ENCODE measurements around the gene PRMT3.
"Not testable (repeated sequence)": the region's sequence is repeated elsewhere in the genome, so short reads cannot be mapped to it uniquely, and the experiment has no call there.

PRMT3 gene

DNA sequence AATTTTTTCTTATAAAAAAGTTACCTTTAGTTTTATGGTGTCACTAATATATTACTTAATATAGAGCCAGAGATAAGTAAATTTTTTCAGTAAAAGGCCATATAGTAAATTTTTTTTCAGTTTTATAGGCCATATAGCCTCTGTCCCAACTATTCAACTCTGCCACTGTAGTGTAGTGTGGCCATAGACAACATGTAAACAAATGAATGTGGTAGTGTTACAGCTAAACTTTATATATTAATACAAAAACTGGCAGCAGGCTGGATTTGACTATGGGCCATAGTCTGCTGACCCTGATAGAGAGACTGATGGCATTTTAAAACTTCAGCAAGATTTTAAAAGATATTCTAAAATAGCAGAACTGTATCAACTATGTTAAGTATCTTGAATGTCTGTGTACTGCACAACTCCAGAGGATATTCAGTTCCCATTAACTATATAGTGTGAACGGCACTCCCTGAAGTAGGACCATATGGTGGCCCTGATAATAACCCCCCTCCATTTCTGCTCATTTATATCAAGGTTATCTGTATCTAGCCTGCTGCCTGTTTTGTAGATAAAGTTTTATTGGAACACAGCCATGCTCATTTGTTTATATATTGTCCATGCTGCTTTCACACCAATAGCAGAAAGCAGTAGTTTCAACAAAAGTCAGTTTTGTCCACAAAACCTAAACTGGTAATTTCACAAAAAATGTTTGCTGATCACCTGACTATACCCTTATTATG, 71.6 kb downstream of the PRMT3 start:
- Mint-ChIP-seq H3K27ac (no peak overlapping the region), H3K4me1 (no peaks in the 10 kb centered on the region), H3K4me3 (no peak overlapping the region), H3K36me3 (peaks cover 33% of the 10 kb centered on the region), H3K9me3 (no peaks in the 10 kb centered on the region)
- ATAC-seq (no peak), DNase-seq (ENCODE audit: low spot score in 2 of 2) (no peak)

DNA sequence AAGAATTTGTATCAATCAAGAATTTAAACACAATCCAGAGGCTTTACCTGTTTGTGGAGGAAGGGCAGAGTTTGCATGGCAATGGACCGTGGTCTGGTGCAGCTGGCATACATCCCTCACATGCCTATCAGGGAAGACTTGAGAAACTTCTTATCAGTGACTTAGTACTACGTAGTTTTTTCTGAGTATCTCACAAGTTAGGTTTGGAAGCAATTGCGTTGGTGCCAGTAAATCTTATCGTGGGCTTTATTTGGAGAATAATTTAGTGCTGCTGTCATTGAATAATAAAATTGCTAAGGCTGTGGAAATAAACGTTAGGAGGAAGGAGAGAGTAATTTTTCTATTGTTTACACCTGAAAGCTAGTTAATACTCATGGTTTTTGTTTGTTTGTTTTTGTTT, 72.3 kb downstream of the PRMT3 start:
- Mint-ChIP-seq H3K4me1 (no peaks in the 10 kb centered on the region), H3K36me3 (peaks cover 35% of the 10 kb centered on the region), H3K27ac (no peak overlapping the region), H3K9me3 (no peaks in the 10 kb centered on the region), H3K4me3 (no peak overlapping the region)
- ATAC-seq (no peak), DNase-seq (ENCODE audit: low spot score in 2 of 2) (no peak)

DNA sequence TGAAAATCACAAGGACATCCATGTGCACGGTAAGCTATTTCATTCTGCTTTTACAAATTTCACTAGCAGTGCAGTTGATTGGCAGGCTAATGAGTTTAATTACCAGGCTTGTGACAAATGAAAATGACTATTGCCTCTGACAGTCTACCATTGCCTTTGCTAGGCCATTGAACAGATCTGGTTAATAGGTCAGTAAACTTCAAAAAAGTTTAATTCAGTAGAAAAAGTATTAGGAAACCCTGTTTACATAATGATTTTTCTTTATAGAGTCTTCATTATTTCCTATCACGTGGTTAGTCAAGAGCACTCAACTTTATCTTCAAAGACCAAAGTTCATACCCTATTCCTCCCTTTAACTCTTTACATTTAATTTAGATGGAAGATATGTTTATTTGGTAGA, 77.0 kb downstream of the PRMT3 start:
- DNase-seq (ENCODE audit: low spot score in 2 of 2), result no peak
- H3K27ac Mint-ChIP-seq, result no peak overlapping the region

DNA sequence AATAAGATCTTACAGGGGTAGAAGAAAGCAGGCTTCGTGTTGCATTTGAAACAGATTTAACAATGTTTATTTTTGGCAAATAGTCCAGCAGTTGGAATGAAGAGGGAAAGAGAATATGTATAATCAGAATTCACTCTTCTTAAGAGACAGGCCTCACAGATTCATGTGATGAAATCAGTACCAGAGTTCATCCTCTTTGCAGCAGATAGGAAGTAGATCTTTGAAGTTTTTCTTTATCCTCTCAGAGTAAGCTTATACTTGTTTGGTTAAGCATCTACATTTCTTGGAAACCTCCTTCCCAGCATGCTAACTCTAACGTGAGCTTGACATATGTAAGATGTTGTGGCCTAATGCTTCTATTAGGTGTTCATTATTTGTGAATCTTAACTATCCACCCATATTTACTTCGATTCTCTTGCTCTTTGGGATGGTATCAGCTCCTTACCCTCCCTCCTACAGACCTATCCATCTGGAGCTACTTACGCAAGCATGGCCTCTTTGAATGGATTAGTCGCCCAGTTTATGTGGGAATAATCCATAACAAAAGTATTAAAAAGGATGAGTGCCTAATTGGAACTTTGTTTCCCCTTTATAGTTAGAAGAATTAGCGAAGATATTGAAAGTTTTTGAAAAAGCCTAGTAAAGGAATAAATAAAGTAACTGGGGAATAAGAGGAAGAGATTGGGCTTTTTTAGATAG, 80.1 kb downstream of the PRMT3 start:
- no peaks in the 10 kb centered on the region for H3K9me3 Mint-ChIP-seq
- H3K27ac Mint-ChIP-seq, result no peak overlapping the region
- H3K36me3 Mint-ChIP-seq, result peaks cover 65% of the 10 kb centered on the region
- DNase-seq (ENCODE audit: low spot score in 2 of 2), result no peak
- H3K4me1 Mint-ChIP-seq, result peaks cover 10% of the 10 kb centered on the region
- no peak overlapping the region for H3K4me3 Mint-ChIP-seq
- ATAC-seq, result no peak

More for the DNA sequence above, 77.0 kb downstream of the PRMT3 start:
- no peak overlapping the region for H3K4me3 Mint-ChIP-seq
- H3K4me1 Mint-ChIP-seq, result no peaks in the 10 kb centered on the region
- H3K9me3 Mint-ChIP-seq, result no peaks in the 10 kb centered on the region
- no peak for ATAC-seq
- H3K36me3 Mint-ChIP-seq, result peaks cover 64% of the 10 kb centered on the region

DNA sequence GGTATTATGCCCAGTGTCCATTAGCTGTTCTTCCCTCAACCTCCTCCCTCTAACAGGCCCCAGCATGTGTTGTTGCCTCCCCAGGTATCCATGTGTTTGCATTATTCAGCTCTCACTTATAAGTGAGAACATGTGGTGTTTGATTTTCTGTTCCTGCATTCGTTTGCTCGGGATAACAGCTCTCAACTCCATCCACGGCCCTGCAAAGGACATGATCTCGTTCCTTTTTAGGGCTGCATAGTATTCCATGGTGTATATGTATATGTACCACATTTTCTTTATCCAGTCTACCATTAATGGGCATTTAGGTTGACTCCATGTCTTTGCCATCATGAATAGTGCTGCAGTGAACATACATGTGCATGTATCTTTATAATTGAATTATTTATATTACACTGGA, 82.8 kb downstream of the PRMT3 start:
- no peak overlapping the region for H3K4me3 Mint-ChIP-seq

DNA sequence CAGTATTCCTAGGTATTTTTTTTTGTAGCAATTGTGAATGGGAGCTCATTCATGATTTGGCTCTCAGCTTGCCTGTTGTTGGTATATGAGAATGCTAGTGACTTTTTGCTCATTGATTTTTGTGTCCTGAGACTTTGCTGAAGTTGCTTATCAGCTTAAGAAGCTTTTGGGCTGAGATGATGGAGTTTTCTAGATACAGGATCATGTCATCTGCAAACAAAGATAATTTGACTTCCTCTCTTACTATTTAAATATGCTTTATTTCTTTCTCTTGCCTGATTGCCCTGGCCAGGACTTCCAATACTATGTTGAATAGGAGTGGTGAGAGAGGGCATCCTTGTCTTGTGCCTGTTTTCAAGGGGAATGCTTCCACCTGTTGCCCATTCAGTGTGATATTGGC, 84.4 kb downstream of the PRMT3 start:
- peaks cover 19% of the 10 kb centered on the region for H3K4me1 Mint-ChIP-seq
- not testable (repeated sequence) for H3K4me3 Mint-ChIP-seq; H3K27ac Mint-ChIP-seq; H3K9me3 Mint-ChIP-seq; ATAC-seq; DNase-seq (ENCODE audit: low spot score in 2 of 2)
- H3K36me3 Mint-ChIP-seq, result peaks cover 24% of the 10 kb centered on the region

More for the DNA sequence above, 82.8 kb downstream of the PRMT3 start:
- no peak for ATAC-seq
- Mint-ChIP-seq H3K9me3 (no peaks in the 10 kb centered on the region), H3K4me1 (peaks cover 16% of the 10 kb centered on the region), H3K36me3 (peaks cover 38% of the 10 kb centered on the region), H3K27ac (no peak overlapping the region)
- no peak for DNase-seq (ENCODE audit: low spot score in 2 of 2)

DNA sequence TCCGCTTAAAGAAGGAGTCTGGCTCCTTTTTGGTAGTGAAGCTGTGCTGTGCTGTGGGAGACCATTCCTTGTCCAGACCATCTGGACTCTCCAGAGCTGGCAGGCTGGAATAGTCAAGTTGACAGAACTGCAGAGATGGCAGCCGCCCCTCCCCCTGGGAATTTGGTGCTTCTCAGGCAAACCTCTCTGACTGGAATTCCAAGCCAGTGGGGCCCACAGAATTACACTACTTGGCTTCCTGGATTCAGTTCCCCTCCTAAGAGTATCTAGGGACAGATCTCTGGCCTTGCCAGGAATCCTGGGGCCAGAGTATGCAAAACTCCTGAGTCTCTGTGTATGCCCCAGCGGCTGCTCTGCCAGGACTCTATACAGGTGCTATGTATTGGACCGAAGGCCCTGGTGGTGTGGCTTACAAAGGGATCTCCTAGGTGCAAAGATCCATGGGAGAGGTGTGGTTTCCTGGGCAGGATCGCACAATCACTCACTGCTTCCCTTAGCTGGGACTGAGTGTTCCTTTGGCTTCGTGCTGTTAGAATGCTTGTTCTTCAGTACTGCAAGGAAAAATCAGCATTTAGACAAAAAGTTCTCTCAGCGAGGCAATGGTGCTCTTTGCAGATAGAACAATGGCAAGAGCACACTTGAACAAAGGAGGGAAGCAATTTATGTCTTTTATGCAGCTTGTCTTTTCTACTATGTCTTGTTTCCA, 86.8 kb downstream of the PRMT3 start:
- Mint-ChIP-seq H3K27ac (no peak overlapping the region), H3K4me1 (peaks cover 24% of the 10 kb centered on the region), H3K36me3 (peaks cover 18% of the 10 kb centered on the region), H3K4me3 (no peak overlapping the region), H3K9me3 (no peaks in the 10 kb centered on the region)
- ATAC-seq, result no peak
- no peak for DNase-seq (ENCODE audit: low spot score in 2 of 2)

DNA sequence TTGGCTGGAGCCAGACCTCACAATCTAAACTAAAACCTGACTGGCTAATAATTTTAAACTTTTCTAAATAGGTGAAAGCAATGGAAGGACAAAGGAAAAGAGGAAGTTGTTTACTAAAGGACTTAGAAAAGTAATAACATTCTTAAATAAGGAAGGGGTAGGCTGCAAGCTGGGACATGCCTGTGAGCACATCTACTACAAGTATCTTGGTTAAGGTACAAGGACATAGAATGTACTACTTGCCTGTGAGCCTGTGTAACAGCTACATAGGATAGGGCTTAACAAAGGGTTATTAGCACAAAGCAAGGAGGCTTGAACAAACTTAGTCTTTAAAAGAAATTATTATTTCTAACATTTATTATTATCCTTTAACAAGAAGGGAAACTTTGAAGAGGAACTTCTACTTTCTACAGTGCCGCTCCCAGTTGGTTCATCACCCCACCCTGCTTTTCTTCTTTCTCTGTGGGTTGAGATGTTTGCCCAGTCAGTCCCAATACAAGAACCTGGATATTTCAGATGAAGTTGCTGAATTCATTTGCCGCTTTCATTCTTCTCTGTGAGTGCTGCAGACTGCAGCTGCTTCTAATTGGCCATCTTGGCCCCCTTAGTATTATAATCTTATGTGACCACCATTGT, 87.5 kb downstream of the PRMT3 start:
- peaks cover 17% of the 10 kb centered on the region for H3K36me3 Mint-ChIP-seq
- ATAC-seq (no peak), DNase-seq (ENCODE audit: low spot score in 2 of 2) (no peak)
- H3K4me1 Mint-ChIP-seq, result peaks cover 24% of the 10 kb centered on the region
- no peak overlapping the region for H3K4me3 Mint-ChIP-seq
- no peaks in the 10 kb centered on the region for H3K9me3 Mint-ChIP-seq
- H3K27ac Mint-ChIP-seq, result no peak overlapping the region

DNA sequence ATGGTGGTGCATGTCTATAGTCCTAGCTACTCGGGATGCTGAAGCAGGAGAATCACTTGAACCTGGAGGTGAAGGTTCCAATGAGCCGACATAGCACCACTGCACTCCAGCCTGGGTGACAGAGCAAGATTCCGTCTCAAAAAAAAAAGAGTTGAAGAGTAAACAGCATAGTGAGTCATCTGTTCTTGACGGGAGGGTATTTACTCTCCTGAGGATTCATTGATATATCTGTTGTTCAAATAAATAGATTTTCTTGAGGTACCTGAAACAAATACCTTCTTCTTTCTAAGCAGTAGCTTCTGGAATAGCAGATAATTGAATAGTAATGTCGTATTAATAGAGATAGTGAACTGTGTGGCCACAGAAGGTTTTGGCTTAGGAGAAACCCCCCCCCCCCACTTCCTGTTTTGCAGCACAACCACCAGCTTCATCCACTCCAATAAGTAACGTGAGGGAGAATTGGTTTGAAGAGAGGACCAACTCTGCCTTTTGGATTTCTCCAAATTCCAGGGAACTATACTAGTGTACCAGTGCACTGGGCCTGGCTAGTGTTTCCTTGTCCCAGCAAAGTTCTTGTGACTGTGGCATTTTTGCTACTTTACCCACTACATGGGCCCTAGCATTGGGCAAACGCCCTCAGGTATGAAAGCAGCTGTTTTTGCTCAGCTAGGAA, 90.0 kb downstream of the PRMT3 start:
- Mint-ChIP-seq H3K9me3 (no peaks in the 10 kb centered on the region), H3K27ac (no peak overlapping the region), H3K36me3 (peaks cover 7% of the 10 kb centered on the region), H3K4me1 (peaks cover 20% of the 10 kb centered on the region), H3K4me3 (no peak overlapping the region)
- no peak for ATAC-seq
- no peak for DNase-seq (ENCODE audit: low spot score in 2 of 2)

DNA sequence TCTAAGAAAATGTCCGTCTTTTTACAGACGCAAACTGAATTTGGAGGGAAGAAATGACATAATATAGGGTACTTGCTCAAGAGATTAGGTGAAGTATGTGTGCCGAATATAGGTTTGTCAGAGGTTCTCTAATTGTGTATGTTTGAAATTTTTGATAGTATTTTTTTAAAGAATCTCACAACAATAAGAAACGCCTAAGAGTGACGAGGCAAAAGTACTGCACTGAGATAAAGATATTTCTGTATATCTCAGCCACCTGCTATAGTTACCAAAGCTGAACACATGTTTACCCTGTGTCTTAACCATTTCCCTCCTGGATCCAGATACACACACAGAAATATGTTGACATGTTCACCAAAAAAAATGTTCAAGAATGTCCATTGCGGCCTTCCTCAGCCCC, 92.0 kb downstream of the PRMT3 start:
- ATAC-seq (no peak), DNase-seq (ENCODE audit: low spot score in 2 of 2) (no peak)
- peaks cover 14% of the 10 kb centered on the region for H3K4me1 Mint-ChIP-seq
- H3K4me3 Mint-ChIP-seq, result no peak overlapping the region
- no peaks in the 10 kb centered on the region for H3K9me3 Mint-ChIP-seq
- peaks cover 7% of the 10 kb centered on the region for H3K36me3 Mint-ChIP-seq
- H3K27ac Mint-ChIP-seq, result no peak overlapping the region

DNA sequence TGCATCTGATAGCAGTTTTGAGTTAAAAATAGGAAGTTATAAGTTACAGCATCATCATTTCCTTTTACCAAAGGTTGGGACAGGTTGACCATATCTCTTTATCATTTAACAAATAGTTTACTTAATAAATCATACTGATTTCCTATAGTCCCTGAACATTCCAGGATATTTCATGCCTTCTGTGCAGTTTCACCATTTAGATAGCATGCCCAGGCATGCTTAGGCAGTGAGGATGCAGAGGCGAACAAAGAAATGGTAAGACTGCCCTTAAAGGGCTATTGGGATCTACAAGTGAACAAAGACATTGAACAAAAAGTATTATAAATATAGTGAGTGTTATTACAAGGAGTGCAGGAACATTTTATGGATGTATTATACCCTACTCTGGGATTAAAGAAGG, 96.4 kb downstream of the PRMT3 start:
- no peak for ATAC-seq
- DNase-seq (ENCODE audit: low spot score in 2 of 2), result no peak
- Mint-ChIP-seq H3K4me1 (peaks cover 14% of the 10 kb centered on the region), H3K9me3 (no peaks in the 10 kb centered on the region), H3K36me3 (peaks cover 21% of the 10 kb centered on the region), H3K4me3 (no peak overlapping the region), H3K27ac (no peak overlapping the region)

DNA sequence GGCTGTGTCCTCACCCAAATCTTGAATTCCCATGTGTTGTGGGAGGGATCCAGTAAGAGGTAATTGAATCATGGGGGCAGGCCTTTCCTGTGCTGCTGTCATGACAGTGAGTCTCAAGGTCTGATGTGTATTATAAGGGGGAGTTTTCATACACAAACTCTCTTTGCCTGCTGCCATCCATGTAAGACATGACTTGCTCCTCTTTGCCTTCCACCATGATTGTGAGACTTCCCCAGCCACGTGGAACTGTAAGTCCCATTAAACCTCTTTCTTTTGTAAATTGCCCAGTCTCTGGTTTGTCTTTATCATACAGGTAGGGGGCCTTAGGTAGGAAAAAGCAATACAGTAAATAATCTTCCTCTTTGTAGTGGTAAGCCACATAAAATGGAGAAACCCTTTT, 96.9 kb downstream of the PRMT3 start:
- H3K9me3 Mint-ChIP-seq; H3K4me3 Mint-ChIP-seq; ATAC-seq; H3K27ac Mint-ChIP-seq; DNase-seq (ENCODE audit: low spot score in 2 of 2): not testable (repeated sequence)
- peaks cover 22% of the 10 kb centered on the region for H3K36me3 Mint-ChIP-seq
- peaks cover 14% of the 10 kb centered on the region for H3K4me1 Mint-ChIP-seq

DNA sequence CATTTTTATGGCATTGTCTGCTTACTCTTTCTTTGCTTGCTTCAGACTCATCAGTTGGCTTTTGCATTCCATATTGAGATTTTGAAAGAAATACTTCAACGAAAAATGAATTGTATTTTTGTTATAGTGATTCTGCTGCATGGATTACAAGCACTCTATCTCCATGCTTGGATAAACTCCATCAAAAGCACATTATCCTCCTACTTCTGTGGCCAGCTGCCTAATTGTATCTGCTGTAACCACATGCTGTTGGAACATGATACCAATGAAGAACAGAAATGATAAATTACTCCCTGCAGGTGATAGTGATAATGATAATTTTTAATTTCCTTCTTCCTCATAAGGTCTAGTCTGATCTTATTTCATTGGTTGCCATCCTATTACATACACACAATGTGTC, 100.8 kb downstream of the PRMT3 start:
- peaks cover 7% of the 10 kb centered on the region for H3K4me1 Mint-ChIP-seq
- ATAC-seq (no peak), DNase-seq (ENCODE audit: low spot score in 2 of 2) (no peak)
- H3K36me3 Mint-ChIP-seq, result peaks cover 23% of the 10 kb centered on the region
- H3K9me3 Mint-ChIP-seq, result no peaks in the 10 kb centered on the region
- H3K27ac Mint-ChIP-seq, result no peak overlapping the region
- H3K4me3 Mint-ChIP-seq, result no peak overlapping the region

DNA sequence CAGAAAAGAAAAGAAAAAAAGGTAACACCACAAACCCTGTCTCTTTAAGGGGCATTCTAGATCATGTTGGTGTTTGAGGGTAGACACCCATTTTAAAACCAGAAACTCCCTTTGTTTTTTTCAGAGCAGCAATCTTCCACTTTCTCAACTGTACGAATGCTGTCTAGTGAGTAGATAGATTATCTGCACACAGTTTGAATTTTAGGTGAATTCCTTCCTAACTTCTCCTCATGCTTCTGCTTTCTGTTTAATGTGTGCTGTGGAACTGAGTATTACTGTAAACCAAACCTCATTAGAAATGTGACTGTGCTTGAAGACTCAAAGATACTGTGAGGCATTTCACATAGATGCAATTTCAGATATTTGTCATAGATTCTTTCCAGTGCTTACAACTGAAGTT, 102.4 kb downstream of the PRMT3 start:
- H3K9me3 Mint-ChIP-seq, result no peaks in the 10 kb centered on the region
- ATAC-seq, result peak; percentile 39
- no peak overlapping the region for H3K4me3 Mint-ChIP-seq
- no peak for DNase-seq (ENCODE audit: low spot score in 2 of 2)
- peaks cover 38% of the 10 kb centered on the region for H3K36me3 Mint-ChIP-seq
- no peak overlapping the region for H3K27ac Mint-ChIP-seq
- H3K4me1 Mint-ChIP-seq, result peaks cover 7% of the 10 kb centered on the region

DNA sequence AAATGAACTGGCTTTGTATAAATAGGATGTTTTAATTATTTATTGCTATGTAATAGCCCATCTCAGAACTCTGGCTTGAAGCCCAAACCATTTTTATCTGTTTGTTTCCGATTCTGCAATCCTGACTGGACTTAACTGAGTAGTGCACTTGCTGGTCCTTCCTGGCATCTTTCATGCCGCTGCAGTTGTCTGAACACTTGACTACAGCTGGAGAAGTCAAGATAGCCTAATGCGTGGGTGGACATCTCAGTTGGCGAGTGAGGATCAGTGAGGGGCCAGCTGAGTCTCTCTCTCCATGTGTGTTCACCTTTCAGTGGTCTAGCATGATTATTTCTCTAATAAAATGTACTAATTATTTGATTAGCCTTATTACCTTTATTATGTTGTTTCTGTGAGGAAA, 105.8 kb downstream of the PRMT3 start:
- DNase-seq (ENCODE audit: low spot score in 2 of 2) (no peak), ATAC-seq (no peak)
- Mint-ChIP-seq H3K9me3 (no peaks in the 10 kb centered on the region), H3K4me1 (no peaks in the 10 kb centered on the region), H3K4me3 (no peak overlapping the region), H3K36me3 (peaks cover 58% of the 10 kb centered on the region), H3K27ac (no peak overlapping the region)

Data from stimulated activated effector memory CD8-positive, alpha-beta T cell treated with anti-CD3 and anti-CD28 coated beads, Interleukin-12 subunit alpha, Interleukin-12 subunit beta, amount 100 ng/mL, for 72 hours (primary cell).